ENCODE results near the gene SLC4A5. TPM values are rescaled to one million over a fixed set of nuclear protein-coding genes. Genes with fewer than 3 reads are reported as not detected.

The SLC4A5 gene
- total RNA-seq, 1 experiment from 2014 or later: 0.08 TPM

Other genes with a start within 250 kb of the SLC4A5 start
- 54.6 and 60.1 TPM in 2 replicates for gene BOLA3, start 195.5 kb downstream of the SLC4A5 start, total RNA-seq (2014; rRNA removed; shearing (Covaris generic))
- gene MOB1A, start 164.5 kb downstream of the SLC4A5 start, total RNA-seq (2014; rRNA removed; shearing (Covaris generic)): 175 and 185 TPM in 2 replicates
- 210 and 236 TPM in 2 replicates for gene MTHFD2, start 144.8 kb downstream of the SLC4A5 start, total RNA-seq (2014; rRNA removed; shearing (Covaris generic))
- gene DCTN1, start 36.9 kb upstream of the SLC4A5 start, total RNA-seq (2014; rRNA removed; shearing (Covaris generic)): 113 TPM in 2 replicates
- gene C2orf81, start 78.2 kb upstream of the SLC4A5 start, total RNA-seq (2014; rRNA removed; shearing (Covaris generic)): 0.43 and 0.48 TPM in 2 replicates
- gene WDR54, start 78.3 kb upstream of the SLC4A5 start, total RNA-seq (2014; rRNA removed; shearing (Covaris generic)): 28.3 and 33.1 TPM in 2 replicates
- gene RTKN, start 98.5 kb upstream of the SLC4A5 start, total RNA-seq (2014; rRNA removed; shearing (Covaris generic)): 47.4 and 50.4 TPM in 2 replicates
- 9.0 and 14.2 TPM in 2 replicates for gene INO80B, start 111.7 kb upstream of the SLC4A5 start, total RNA-seq (2014; rRNA removed; shearing (Covaris generic))
- 40.7 and 40.8 TPM in 2 replicates for gene WBP1, start 115.0 kb upstream of the SLC4A5 start, total RNA-seq (2014; rRNA removed; shearing (Covaris generic))
- 51.7 and 52.8 TPM in 2 replicates for gene MOGS, start 122.0 kb upstream of the SLC4A5 start, total RNA-seq (2014; rRNA removed; shearing (Covaris generic))
- gene MRPL53, start 129.3 kb upstream of the SLC4A5 start, total RNA-seq (2014; rRNA removed; shearing (Covaris generic)): 49.6 and 62.0 TPM in 2 replicates
- gene CCDC142, start 139.6 kb upstream of the SLC4A5 start, total RNA-seq (2014; rRNA removed; shearing (Covaris generic)): 22.0 and 24.0 TPM in 2 replicates
- 14.9 and 21.0 TPM in 2 replicates for gene TTC31, start 139.7 kb upstream of the SLC4A5 start, total RNA-seq (2014; rRNA removed; shearing (Covaris generic))
- 0.58 and 1.3 TPM in 2 replicates for gene LBX2, start 156.2 kb upstream of the SLC4A5 start, total RNA-seq (2014; rRNA removed; shearing (Covaris generic))
- 23.8 and 30.5 TPM in 2 replicates for gene PCGF1, start 164.3 kb upstream of the SLC4A5 start, total RNA-seq (2014; rRNA removed; shearing (Covaris generic))
- gene TLX2, start 171.0 kb upstream of the SLC4A5 start, total RNA-seq (2014; rRNA removed; shearing (Covaris generic)): not detected in 2 replicates
- gene DQX1, start 182.8 kb upstream of the SLC4A5 start, total RNA-seq (2014; rRNA removed; shearing (Covaris generic)): 0.30 and 0.61 TPM in 2 replicates
- gene AUP1, start 186.3 kb upstream of the SLC4A5 start, total RNA-seq (2014; rRNA removed; shearing (Covaris generic)): 125 and 132 TPM in 2 replicates
- 42.6 and 46.3 TPM in 2 replicates for gene HTRA2, start 186.5 kb upstream of the SLC4A5 start, total RNA-seq (2014; rRNA removed; shearing (Covaris generic))
- gene LOXL3, start 210.5 kb upstream of the SLC4A5 start, total RNA-seq (2014; rRNA removed; shearing (Covaris generic)): 16.8 and 19.0 TPM in 2 replicates
- 1.7 and 4.4 TPM in 2 replicates for gene DOK1, start 211.3 kb upstream of the SLC4A5 start, total RNA-seq (2014; rRNA removed; shearing (Covaris generic))

Data from SJCRH30 (cell line).